Adipocyte (in vitro differentiated cells): ENCODE measurements around the gene NCF2.

ENCODE experiments used
- DNase-seq: peaks from one replicate; pipeline ENCODE4 v3.0.0-alpha.2; 2015; ENCODE audit warnings: low read depth
- H3K27me3 ChIP-seq: replicated peaks from 2 replicates; pipeline ENCODE4 v1.7.0; 2013; ENCODE audit warnings: mild to moderate bottlenecking, low read length, moderate library complexity; ENCODE audit not compliant: control insufficient read depth, insufficient read depth
- H3K36me3 ChIP-seq: 2 replicates; pipeline ENCODE4 v1.7.0; 2013; ENCODE audit warnings: low read length, mild to moderate bottlenecking, moderate library complexity; ENCODE audit not compliant: control insufficient read depth, insufficient read depth, severe bottlenecking
- H3K4me1 ChIP-seq: 2 replicates; pipeline ENCODE4 v1.7.0; 2013; ENCODE audit warnings: mild to moderate bottlenecking, low read length, moderate library complexity; ENCODE audit not compliant: control insufficient read depth, insufficient read depth
- H3K4me3 ChIP-seq: 2 replicates; pipeline ENCODE4 v1.7.0; 2013; ENCODE audit warnings: mild to moderate bottlenecking, low read length, moderate library complexity
- H3K9ac ChIP-seq: 2 replicates; pipeline ENCODE4 v1.7.0; 2013; ENCODE audit warnings: mild to moderate bottlenecking, low read length, moderate library complexity
- H3K9me3 ChIP-seq: 2 replicates; pipeline ENCODE4 v1.7.0; 2013; ENCODE audit warnings: mild to moderate bottlenecking, low read length, moderate library complexity; ENCODE audit not compliant: control insufficient read depth

The NCF2 gene

GRCh38 chr1:183611021-183611420 is 20.8 kb upstream of the NCF2 start:
- DNase-seq = no peak
- H3K4me3 ChIP-seq = no peak overlapping the region

GRCh38 chr1:183609759-183610452 is 19.6 kb upstream of the NCF2 start:
- H3K4me1 ChIP-seq = peaks cover 24% of the 10 kb centered on the region
- H3K9me3 ChIP-seq = no peaks in the 10 kb centered on the region
- H3K27me3 ChIP-seq = no peaks in the 10 kb centered on the region
- H3K36me3 ChIP-seq = no peaks in the 10 kb centered on the region
- DNase-seq = peak; percentile 64
- peak overlapping the region; percentile 72 for H3K9ac ChIP-seq
- peak overlapping the region; percentile 42 for H3K4me3 ChIP-seq

More at GRCh38 chr1:183611021-183611420, 20.8 kb upstream of the NCF2 start:
- Histone ChIP-seq H3K9me3 (no peaks in the 10 kb centered on the region), H3K36me3 (no peaks in the 10 kb centered on the region), H3K9ac (no peak overlapping the region), H3K4me1 (peaks cover 24% of the 10 kb centered on the region), H3K27me3 (no peaks in the 10 kb centered on the region)

- H3K27me3 ChIP-seq = no peaks in the 10 kb centered on the region
- peak; percentile 87 for DNase-seq
- H3K4me1 ChIP-seq = peaks cover 24% of the 10 kb centered on the region
- no peaks in the 10 kb centered on the region for H3K36me3 ChIP-seq
- H3K4me3 ChIP-seq = peak overlapping the region; percentile 42
- peak overlapping the region; percentile 72 for H3K9ac ChIP-seq
- H3K9me3 ChIP-seq = no peaks in the 10 kb centered on the region
Observed at GRCh38 chr1:183609313-183609712, 19.1 kb upstream of the NCF2 start.

- H3K9ac ChIP-seq = peak overlapping the region; percentile 14
- H3K36me3 ChIP-seq = no peaks in the 10 kb centered on the region
- no peak for DNase-seq
- peaks cover 24% of the 10 kb centered on the region for H3K4me1 ChIP-seq
- H3K27me3 ChIP-seq = no peaks in the 10 kb centered on the region
- no peaks in the 10 kb centered on the region for H3K9me3 ChIP-seq
- H3K4me3 ChIP-seq = no peak overlapping the region
Observed at GRCh38 chr1:183607322-183607980, 17.2 kb upstream of the NCF2 start.

- no peaks in the 10 kb centered on the region for H3K9me3 ChIP-seq
- H3K9ac ChIP-seq = no peak overlapping the region
Observed at GRCh38 chr1:183605904-183606303, 15.6 kb upstream of the NCF2 start.

GRCh38 chr1:183604815-183605214 is 14.6 kb upstream of the NCF2 start:
- Histone ChIP-seq H3K36me3 (no peaks in the 10 kb centered on the region), H3K4me3 (no peak overlapping the region), H3K4me1 (peaks cover 28% of the 10 kb centered on the region), H3K9me3 (no peaks in the 10 kb centered on the region), H3K27me3 (no peaks in the 10 kb centered on the region), H3K9ac (no peak overlapping the region)
- DNase-seq = no peak

More at GRCh38 chr1:183605904-183606303, 15.6 kb upstream of the NCF2 start:
- H3K36me3 ChIP-seq = no peaks in the 10 kb centered on the region
- no peak overlapping the region for H3K4me3 ChIP-seq
- H3K27me3 ChIP-seq = no peaks in the 10 kb centered on the region
- peaks cover 24% of the 10 kb centered on the region for H3K4me1 ChIP-seq
- DNase-seq = no peak

- no peaks in the 10 kb centered on the region for H3K27me3 ChIP-seq
- H3K36me3 ChIP-seq = no peaks in the 10 kb centered on the region
- H3K9me3 ChIP-seq = no peaks in the 10 kb centered on the region
- no peak overlapping the region for H3K4me3 ChIP-seq
- H3K4me1 ChIP-seq = peaks cover 25% of the 10 kb centered on the region
- peak; percentile 44 for DNase-seq
- H3K9ac ChIP-seq = no peak overlapping the region
Observed at GRCh38 chr1:183604038-183604808, 14.0 kb upstream of the NCF2 start.

GRCh38 chr1:183602510-183602909 is 12.3 kb upstream of the NCF2 start:
- no peak overlapping the region for H3K4me3 ChIP-seq
- no peaks in the 10 kb centered on the region for H3K27me3 ChIP-seq
- H3K9me3 ChIP-seq = no peaks in the 10 kb centered on the region
- H3K4me1 ChIP-seq = peaks cover 26% of the 10 kb centered on the region
- no peaks in the 10 kb centered on the region for H3K36me3 ChIP-seq
- no peak overlapping the region for H3K9ac ChIP-seq
- no peak for DNase-seq

GRCh38 chr1:183600634-183601033 is 10.4 kb upstream of the NCF2 start:
- DNase-seq = no peak
- H3K9ac ChIP-seq = no peak overlapping the region
- no peak overlapping the region for H3K4me3 ChIP-seq
- no peaks in the 10 kb centered on the region for H3K27me3 ChIP-seq
- H3K9me3 ChIP-seq = no peaks in the 10 kb centered on the region
- no peaks in the 10 kb centered on the region for H3K36me3 ChIP-seq
- H3K4me1 ChIP-seq = peaks cover 27% of the 10 kb centered on the region

GRCh38 chr1:183600136-183600535 is 9.9 kb upstream of the NCF2 start:
- no peak overlapping the region for H3K4me3 ChIP-seq
- no peaks in the 10 kb centered on the region for H3K9me3 ChIP-seq
- no peaks in the 10 kb centered on the region for H3K36me3 ChIP-seq
- DNase-seq = peak; percentile 50
- H3K27me3 ChIP-seq = no peaks in the 10 kb centered on the region
- peaks cover 27% of the 10 kb centered on the region for H3K4me1 ChIP-seq
- H3K9ac ChIP-seq = no peak overlapping the region

- no peaks in the 10 kb centered on the region for H3K9me3 ChIP-seq
- H3K36me3 ChIP-seq = no peaks in the 10 kb centered on the region
- H3K9ac ChIP-seq = peak overlapping the region; percentile 12
- no peak for DNase-seq
- H3K4me3 ChIP-seq = peak overlapping the region; percentile 39
- no peaks in the 10 kb centered on the region for H3K27me3 ChIP-seq
- H3K4me1 ChIP-seq = peaks cover 27% of the 10 kb centered on the region
Observed at GRCh38 chr1:183598386-183598785, 8.1 kb upstream of the NCF2 start.
